Natural killer cell (primary cell): ENCODE results near the gene TMEM145. TPM values are rescaled to one million over a fixed set of nuclear protein-coding genes. Genes with fewer than 3 reads are reported as not detected.

Experiments used
- ATAC-seq, 3 donors: fragments of 150-1000 bp in 2 of 3; fragments of 200-7000 bp in 1 of 3; cut with Tn5 transposase; 1 replicate in 1 of 3; 2 replicates in 2 of 3; pipeline ENCODE4 v1.10.0; 2021; ENCODE audit warnings: mild to moderate bottlenecking in 2 of 3, moderate library complexity in 2 of 3
- DNase-seq, 2 donors: peaks; one replicate each; pipeline versions ENCODE4 v3.0.0 to v3.0.0-alpha.2; 2013 to 2021; ENCODE audit warnings: mixed read lengths in 1 of 2
- H3K27ac ChIP-seq: one replicate; pipeline ENCODE4 v1.5.1; 2013; ENCODE audit warnings: mild to moderate bottlenecking, low read length
- H3K27me3 ChIP-seq: one replicate; pipeline ENCODE4 v1.6.1; 2013; ENCODE audit warnings: low read length; ENCODE audit not compliant: control insufficient read depth, insufficient read depth
- H3K36me3 ChIP-seq: one replicate; pipeline ENCODE4 v1.6.1; 2013; ENCODE audit warnings: low read length; ENCODE audit not compliant: control insufficient read depth, insufficient read depth
- H3K4me1 ChIP-seq: one replicate; pipeline ENCODE4 v1.6.1; 2013; ENCODE audit warnings: low read length; ENCODE audit not compliant: control insufficient read depth, insufficient read depth
- H3K4me3 ChIP-seq: one replicate; pipeline ENCODE4 v1.5.1; 2013; ENCODE audit warnings: low read length
- H3K9me3 ChIP-seq: one replicate; pipeline ENCODE4 v1.6.1; 2013; ENCODE audit warnings: low read length; ENCODE audit not compliant: control insufficient read depth, insufficient read depth
- H3K27ac Mint-ChIP-seq, 2 donors: one replicate each; pipeline ENCODE4 v1.8.0; 2022; ENCODE audit warnings: mild to moderate bottlenecking in 2 of 2, mixed read lengths in 2 of 2, moderate library complexity in 1 of 2
- H3K27me3 Mint-ChIP-seq, 2 donors: one replicate each; pipeline ENCODE4 v1.8.0; 2022; ENCODE audit warnings: low read depth in 2 of 2, mixed read lengths in 2 of 2
- H3K36me3 Mint-ChIP-seq: one replicate; pipeline ENCODE4 v1.8.0; 2022; ENCODE audit warnings: mixed read lengths
- H3K4me1 Mint-ChIP-seq, 2 donors: one replicate each; pipeline ENCODE4 v1.8.0; 2022; ENCODE audit warnings: mixed read lengths in 2 of 2
- H3K4me3 Mint-ChIP-seq: one replicate; pipeline ENCODE4 v1.8.0; 2022; ENCODE audit warnings: mild to moderate bottlenecking, moderate library complexity, mixed read lengths
- H3K9me3 Mint-ChIP-seq, 2 donors: one replicate each; pipeline ENCODE4 v1.8.0; 2022; ENCODE audit warnings: mixed read lengths in 2 of 2
- WGBS: methylation state at CpG from one replicate; pipeline ENCODE4 v1.1.7; 2013; ENCODE audit warnings: missing lambda C conversion rate; ENCODE audit not compliant: insufficient coverage; 5-methylcytosine and 5-hydroxymethylcytosine counted together
- intact Hi-C: fragments of 100-400 bp; cut with micrococcal nuclease; formaldehyde crosslinking; loops from one replicate; pipeline ENCODE4 v1.14.2; 2022
- total RNA-seq, 4 donors: library from RNA; stranded (reverse); fragments of 120-200 nt in 1 of 4; gene quantifications; one replicate each; pipeline versions ENCODE4 v1.2.3 to v1.2.4, GENCODE V29; 2013 to 2022
- TF ChIP-seq, protein P1 (sequence below): fragments of 200-600 bp; IDR thresholded peaks from one replicate; pipeline ENCODE4 v1.8.0; 2022; ENCODE audit warnings: antibody characterized with exemption

The TMEM145 gene
- total RNA-seq, 3 donors from 2014 or later (not counting 1 experiment from before 2014, with no cell fraction given), result not detected

DNA sequence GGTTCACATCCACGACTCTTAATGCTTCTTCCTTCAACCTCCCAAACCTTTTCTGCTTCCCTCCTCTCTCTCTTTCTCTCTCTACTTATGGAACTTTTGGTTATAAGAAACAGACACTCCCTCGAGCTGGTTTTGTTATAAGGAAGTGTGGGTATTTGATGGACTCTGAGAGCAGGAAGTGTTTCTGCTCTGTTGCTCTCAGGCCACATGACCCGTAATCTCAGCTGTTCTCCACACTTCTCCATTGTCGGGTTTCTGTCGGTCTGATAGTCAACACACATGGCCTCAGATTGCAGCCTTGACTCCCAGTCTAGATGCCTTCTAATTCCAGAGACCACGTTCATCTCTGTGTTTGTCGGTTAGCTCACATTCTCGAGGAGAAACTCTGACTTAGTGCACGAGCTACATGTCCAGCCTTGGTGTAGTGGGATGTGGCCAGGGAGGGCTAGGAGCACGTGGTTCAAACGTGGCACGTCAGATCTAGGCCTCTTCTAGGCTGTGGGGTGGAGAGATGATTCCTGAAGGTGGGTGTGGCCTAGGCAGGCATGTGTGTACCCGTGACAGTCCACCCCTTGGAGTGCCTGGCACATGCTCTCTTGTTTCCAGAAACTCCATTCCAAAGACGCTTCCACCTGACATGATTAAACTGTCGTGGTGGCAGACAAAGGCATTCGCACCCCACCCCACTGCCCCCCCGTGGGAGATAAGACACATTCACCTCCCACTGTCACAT lies 50.7 kb downstream of the TMEM145 start:
- H3K36me3 Mint-ChIP-seq, result peaks cover 6% of the 10 kb centered on the region
- H3K27me3 ChIP-seq, result no peaks in the 10 kb centered on the region
- no peaks in the 10 kb centered on the region for H3K4me1 Mint-ChIP-seq
- ATAC-seq, result no peak
- H3K9me3 Mint-ChIP-seq, result no peaks in the 10 kb centered on the region
- intact Hi-C loops, result no loop called here
- peak overlapping the region in 1 of 2 donors; percentile 2 for H3K27ac Mint-ChIP-seq
- H3K36me3 ChIP-seq, result no peaks in the 10 kb centered on the region
- no peak for DNase-seq
- TF ChIP-seq, protein P1, sequence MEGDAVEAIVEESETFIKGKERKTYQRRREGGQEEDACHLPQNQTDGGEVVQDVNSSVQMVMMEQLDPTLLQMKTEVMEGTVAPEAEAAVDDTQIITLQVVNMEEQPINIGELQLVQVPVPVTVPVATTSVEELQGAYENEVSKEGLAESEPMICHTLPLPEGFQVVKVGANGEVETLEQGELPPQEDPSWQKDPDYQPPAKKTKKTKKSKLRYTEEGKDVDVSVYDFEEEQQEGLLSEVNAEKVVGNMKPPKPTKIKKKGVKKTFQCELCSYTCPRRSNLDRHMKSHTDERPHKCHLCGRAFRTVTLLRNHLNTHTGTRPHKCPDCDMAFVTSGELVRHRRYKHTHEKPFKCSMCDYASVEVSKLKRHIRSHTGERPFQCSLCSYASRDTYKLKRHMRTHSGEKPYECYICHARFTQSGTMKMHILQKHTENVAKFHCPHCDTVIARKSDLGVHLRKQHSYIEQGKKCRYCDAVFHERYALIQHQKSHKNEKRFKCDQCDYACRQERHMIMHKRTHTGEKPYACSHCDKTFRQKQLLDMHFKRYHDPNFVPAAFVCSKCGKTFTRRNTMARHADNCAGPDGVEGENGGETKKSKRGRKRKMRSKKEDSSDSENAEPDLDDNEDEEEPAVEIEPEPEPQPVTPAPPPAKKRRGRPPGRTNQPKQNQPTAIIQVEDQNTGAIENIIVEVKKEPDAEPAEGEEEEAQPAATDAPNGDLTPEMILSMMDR, result no peak
- H3K27me3 Mint-ChIP-seq, result no peaks in the 10 kb centered on the region
- no peak overlapping the region for H3K4me3 ChIP-seq
- no peaks in the 10 kb centered on the region for H3K9me3 ChIP-seq
- WGBS, result 81% methylated on average over 17 of the region's 17 CpGs
- H3K4me1 ChIP-seq, result peaks cover 14% of the 10 kb centered on the region
- H3K4me3 Mint-ChIP-seq, result no peak overlapping the region
- peak overlapping the region; percentile 31 for H3K27ac ChIP-seq

DNA sequence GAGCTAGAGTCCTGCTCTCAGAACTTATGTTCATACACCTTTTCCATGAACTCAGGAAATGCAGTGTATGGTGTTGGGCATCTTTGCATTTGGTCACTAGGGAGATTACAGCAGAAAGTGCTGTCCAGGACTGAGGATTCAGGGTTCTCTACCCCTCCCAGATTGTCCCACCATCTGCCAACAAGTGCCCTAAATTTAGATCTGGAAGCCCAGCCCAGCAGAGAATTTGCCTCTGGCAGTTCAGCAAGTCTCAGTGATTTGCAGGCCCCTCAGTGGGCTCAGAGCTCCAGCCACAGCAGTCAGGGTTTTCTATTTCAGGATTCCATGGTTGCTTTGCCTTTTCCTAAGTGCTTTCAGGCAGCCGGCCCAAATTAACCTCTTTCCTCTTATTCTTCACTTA lies 53.6 kb downstream of the TMEM145 start:
- no peaks in the 10 kb centered on the region for H3K4me1 Mint-ChIP-seq
- TF ChIP-seq, protein P1, result no peak
- H3K27ac Mint-ChIP-seq, result no peak overlapping the region

GRCh38 chr19:42367929-42368328 lies 54.8 kb downstream of the TMEM145 start:
- Mint-ChIP-seq H3K4me3 (no peak overlapping the region), H3K36me3 (peaks cover 6% of the 10 kb centered on the region), H3K9me3 (no peaks in the 10 kb centered on the region), H3K27me3 (no peaks in the 10 kb centered on the region), H3K27ac (no peak overlapping the region), H3K4me1 (no peaks in the 10 kb centered on the region)
- DNase-seq (no peak), ATAC-seq (no peak)
- H3K9me3 ChIP-seq, result no peaks in the 10 kb centered on the region
- no peak overlapping the region for H3K27ac ChIP-seq
- WGBS, result 93% methylated on average over 4 of the region's 4 CpGs
- intact Hi-C loops, result no loop called here
- TF ChIP-seq, protein P1, result no peak
- H3K4me3 ChIP-seq, result no peak overlapping the region
- no peaks in the 10 kb centered on the region for H3K27me3 ChIP-seq
- no peaks in the 10 kb centered on the region for H3K36me3 ChIP-seq
- peaks cover 21% of the 10 kb centered on the region for H3K4me1 ChIP-seq

More for the DNA sequence above, 53.6 kb downstream of the TMEM145 start:
- Mint-ChIP-seq H3K9me3 (no peaks in the 10 kb centered on the region), H3K36me3 (peaks cover 6% of the 10 kb centered on the region), H3K27me3 (no peaks in the 10 kb centered on the region), H3K4me3 (no peak overlapping the region)
- Histone ChIP-seq H3K36me3 (no peaks in the 10 kb centered on the region), H3K27me3 (no peaks in the 10 kb centered on the region), H3K4me3 (no peak overlapping the region), H3K4me1 (peaks cover 21% of the 10 kb centered on the region), H3K27ac (no peak overlapping the region), H3K9me3 (no peaks in the 10 kb centered on the region)
- DNase-seq, result no peak
- intact Hi-C loops, result no loop called here
- 72% methylated on average over 1 of the region's 1 CpG for WGBS
- no peak for ATAC-seq

DNA sequence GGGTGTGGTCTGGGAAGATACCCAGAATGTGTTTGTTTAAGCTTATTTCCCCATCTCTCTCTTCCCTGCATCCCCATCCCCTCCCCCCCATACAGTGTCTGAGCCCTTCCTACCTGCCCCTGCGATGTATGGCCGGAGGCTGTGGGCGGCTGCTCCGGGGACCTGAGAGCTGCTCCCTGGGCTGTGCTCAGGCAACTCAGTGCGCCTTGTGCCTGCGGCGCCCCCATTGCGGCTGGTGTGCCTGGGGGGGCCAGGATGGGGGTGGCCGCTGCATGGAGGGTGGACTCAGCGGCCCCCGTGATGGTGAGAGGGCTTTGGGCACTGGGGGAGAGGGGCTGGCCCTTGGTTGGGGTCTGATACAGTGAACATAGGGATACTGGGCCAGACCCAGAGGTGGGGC lies 55.3 kb downstream of the TMEM145 start:
- Histone ChIP-seq H3K4me1 (peaks cover 16% of the 10 kb centered on the region), H3K27ac (no peak overlapping the region), H3K9me3 (no peaks in the 10 kb centered on the region), H3K27me3 (no peaks in the 10 kb centered on the region), H3K36me3 (no peaks in the 10 kb centered on the region), H3K4me3 (no peak overlapping the region)
- DNase-seq (no peak), ATAC-seq (no peak)
- intact Hi-C loops, result no loop called here
- H3K36me3 Mint-ChIP-seq, result peaks cover 6% of the 10 kb centered on the region
- 97% methylated on average over 11 of the region's 11 CpGs for WGBS
- no peaks in the 10 kb centered on the region for H3K9me3 Mint-ChIP-seq
- no peak overlapping the region for H3K27ac Mint-ChIP-seq
- H3K4me1 Mint-ChIP-seq, result no peaks in the 10 kb centered on the region
- H3K4me3 Mint-ChIP-seq, result no peak overlapping the region
- TF ChIP-seq, protein P1, result no peak
- no peaks in the 10 kb centered on the region for H3K27me3 Mint-ChIP-seq
